WTC11 (cell line): ENCODE data around the gene VTI1A. TPM values are rescaled to one million over a fixed set of nuclear protein-coding genes. Genes with fewer than 3 reads are reported as not detected.

Experiments
- ATAC-seq: fragments of 200-7000 bp; cut with Tn5 transposase; 2 replicates; pipeline ENCODE4 v1.10.0; 2021; ENCODE audit warnings: mild to moderate bottlenecking, moderate library complexity
- CTCF ChIA-PET: fragments of 300-600 bp; sonication (Branson Sonifier 250); formaldehyde crosslinking; loops from one replicate; lab custom pipeline; 2021; ENCODE audit warnings: antibody characterized with exemption; lab: Charles Lee
- POLR2A ChIA-PET: fragments of 350-600 bp; sonication (Branson Sonifier 250); formaldehyde crosslinking; loops from one replicate; lab custom pipeline; 2021; ENCODE audit warnings: antibody characterized with exemption; lab: Charles Lee
- DNase-seq: peaks from one replicate; pipeline ENCODE4 v3.0.0; 2021; ENCODE audit warnings: low spot score
- H3K27ac Mint-ChIP-seq: 2 replicates; pipeline ENCODE4 v1.8.0; 2021; ENCODE audit warnings: mixed read lengths
- H3K27me3 Mint-ChIP-seq: 2 replicates; pipeline ENCODE4 v1.8.0; 2021; ENCODE audit warnings: low read depth, mild to moderate bottlenecking, moderate library complexity, mixed read lengths
- H3K36me3 Mint-ChIP-seq: 2 replicates; pipeline ENCODE4 v1.8.0; 2021; ENCODE audit warnings: mixed read lengths
- H3K4me1 Mint-ChIP-seq: 2 replicates; pipeline ENCODE4 v1.8.0; 2022; ENCODE audit warnings: mixed read lengths
- H3K4me3 Mint-ChIP-seq: 2 replicates; pipeline ENCODE4 v1.8.0; 2021; ENCODE audit warnings: mild to moderate bottlenecking, moderate library complexity, mixed read lengths
- H3K9me3 Mint-ChIP-seq: 2 replicates; pipeline ENCODE4 v1.8.0; 2021; ENCODE audit warnings: mixed read lengths
- CBFB ChIP-seq: sonication (generic); formaldehyde crosslinking; IDR thresholded peaks from 2 replicates; pipeline ENCODE4 v1.8.1; 2022; ENCODE audit warnings: mild to moderate bottlenecking, low read depth, missing genetic modification reagents
- ESRRA ChIP-seq: sonication (generic); formaldehyde crosslinking; IDR thresholded peaks from 2 replicates; pipeline ENCODE4 v1.8.1; 2022; ENCODE audit warnings: mild to moderate bottlenecking, missing genetic modification reagents, borderline replicate concordance
- FOXK1 ChIP-seq: sonication (generic); formaldehyde crosslinking; IDR thresholded peaks from 2 replicates; pipeline ENCODE4 v1.8.0; 2022; ENCODE audit warnings: mild to moderate bottlenecking, moderate library complexity, missing genetic modification reagents
- NFE2L1 ChIP-seq: sonication (generic); formaldehyde crosslinking; IDR thresholded peaks from 2 replicates; pipeline ENCODE4 v1.8.1; 2023; ENCODE audit warnings: missing genetic modification reagents
- NFYB ChIP-seq: sonication (generic); formaldehyde crosslinking; conservative IDR thresholded peaks from 2 replicates; pipeline ENCODE4 v1.8.0; 2022; ENCODE audit warnings: low read depth, missing genetic modification reagents
- NR1H2 ChIP-seq: sonication (generic); formaldehyde crosslinking; IDR thresholded peaks from 2 replicates; pipeline ENCODE4 v1.9.0; 2021; ENCODE audit warnings: mild to moderate bottlenecking, moderate library complexity, missing genetic modification reagents
- ZNF232 ChIP-seq: sonication (generic); formaldehyde crosslinking; IDR thresholded peaks from 2 replicates; pipeline ENCODE4 v1.8.0; 2022; ENCODE audit warnings: mild to moderate bottlenecking, missing genetic modification reagents
- ZNF317 ChIP-seq: sonication (generic); formaldehyde crosslinking; IDR thresholded peaks from 2 replicates; pipeline ENCODE4 v1.8.1; 2023; ENCODE audit warnings: low read depth, mild to moderate bottlenecking, moderate library complexity, missing genetic modification reagents, borderline replicate concordance
- total RNA-seq: library from RNA; stranded (reverse); gene quantifications from 3 replicates; pipeline ENCODE4 v1.2.3, GENCODE V29; 2021
- TF ChIP-seq, protein P1 (sequence below): fragments of 200-600 bp; IDR thresholded peaks from 2 replicates; pipeline ENCODE4 v1.8.0; 2022; ENCODE audit warnings: antibody characterized with exemption
- TF ChIP-seq, protein P2 (sequence below): sonication (generic); formaldehyde crosslinking; IDR thresholded peaks from 2 replicates; pipeline ENCODE4 v1.8.1; 2023; ENCODE audit warnings: mild to moderate bottlenecking, missing genetic modification reagents
- TF ChIP-seq, protein P3 (sequence below): sonication (generic); formaldehyde crosslinking; IDR thresholded peaks from 2 replicates; pipeline ENCODE4 v1.8.1; 2023; ENCODE audit warnings: mild to moderate bottlenecking, missing genetic modification reagents
- TF ChIP-seq, protein P4 (sequence below): sonication (generic); formaldehyde crosslinking; IDR thresholded peaks from 2 replicates; pipeline ENCODE4 v1.8.1; 2023; ENCODE audit warnings: mild to moderate bottlenecking, missing genetic modification reagents, moderate library complexity
- TF ChIP-seq, protein P5 (sequence below): sonication (generic); formaldehyde crosslinking; IDR thresholded peaks from 2 replicates; pipeline ENCODE4 v1.8.1; 2022; ENCODE audit warnings: low read depth, mild to moderate bottlenecking, moderate library complexity, missing genetic modification reagents, borderline replicate concordance
- TF ChIP-seq, protein P6 (sequence below): sonication (generic); formaldehyde crosslinking; IDR thresholded peaks from 2 replicates; pipeline ENCODE4 v1.8.0; 2022; ENCODE audit warnings: missing genetic modification reagents

The VTI1A gene
- total RNA-seq, 1 experiment from 2014 or later: 20.1 TPM

DNA sequence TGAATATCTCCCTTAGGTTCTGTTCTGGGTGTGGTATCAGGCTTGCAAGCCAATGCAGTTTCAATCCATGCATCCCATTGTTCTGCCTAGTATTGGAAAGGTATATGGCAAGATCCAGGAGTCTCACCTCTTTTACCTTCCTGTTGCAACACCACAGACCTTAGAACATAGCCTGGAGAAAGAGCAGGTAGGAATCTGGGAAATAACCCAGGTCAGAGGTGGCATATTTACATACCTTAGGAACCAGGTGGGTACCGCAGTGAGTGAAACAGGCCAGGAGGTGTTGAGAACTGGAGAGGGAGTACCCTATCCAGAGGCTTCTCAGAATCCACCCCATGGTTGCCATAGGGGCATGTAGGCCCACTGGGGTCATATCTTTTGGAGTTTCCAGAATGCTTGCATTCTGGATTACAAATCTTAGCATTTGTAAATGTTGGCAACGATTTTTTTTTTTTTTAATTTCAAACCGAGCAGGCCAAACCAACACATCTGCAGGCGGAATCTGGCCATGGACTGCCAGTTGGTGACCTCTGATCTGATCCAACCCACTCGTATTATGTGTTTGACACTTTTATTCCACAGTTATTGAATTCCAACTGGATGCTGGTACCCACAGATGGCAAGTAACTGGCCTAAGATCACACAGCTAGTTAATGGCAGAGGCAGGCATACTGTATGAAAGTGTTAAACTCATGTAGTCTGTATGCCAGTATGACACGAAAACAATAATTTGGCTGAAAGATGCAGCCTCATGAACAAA lies 322.8 kb downstream of the VTI1A start (continued):
- TF ChIP-seq, protein P1, sequence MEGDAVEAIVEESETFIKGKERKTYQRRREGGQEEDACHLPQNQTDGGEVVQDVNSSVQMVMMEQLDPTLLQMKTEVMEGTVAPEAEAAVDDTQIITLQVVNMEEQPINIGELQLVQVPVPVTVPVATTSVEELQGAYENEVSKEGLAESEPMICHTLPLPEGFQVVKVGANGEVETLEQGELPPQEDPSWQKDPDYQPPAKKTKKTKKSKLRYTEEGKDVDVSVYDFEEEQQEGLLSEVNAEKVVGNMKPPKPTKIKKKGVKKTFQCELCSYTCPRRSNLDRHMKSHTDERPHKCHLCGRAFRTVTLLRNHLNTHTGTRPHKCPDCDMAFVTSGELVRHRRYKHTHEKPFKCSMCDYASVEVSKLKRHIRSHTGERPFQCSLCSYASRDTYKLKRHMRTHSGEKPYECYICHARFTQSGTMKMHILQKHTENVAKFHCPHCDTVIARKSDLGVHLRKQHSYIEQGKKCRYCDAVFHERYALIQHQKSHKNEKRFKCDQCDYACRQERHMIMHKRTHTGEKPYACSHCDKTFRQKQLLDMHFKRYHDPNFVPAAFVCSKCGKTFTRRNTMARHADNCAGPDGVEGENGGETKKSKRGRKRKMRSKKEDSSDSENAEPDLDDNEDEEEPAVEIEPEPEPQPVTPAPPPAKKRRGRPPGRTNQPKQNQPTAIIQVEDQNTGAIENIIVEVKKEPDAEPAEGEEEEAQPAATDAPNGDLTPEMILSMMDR: no peak
- TF ChIP-seq, protein P2, sequence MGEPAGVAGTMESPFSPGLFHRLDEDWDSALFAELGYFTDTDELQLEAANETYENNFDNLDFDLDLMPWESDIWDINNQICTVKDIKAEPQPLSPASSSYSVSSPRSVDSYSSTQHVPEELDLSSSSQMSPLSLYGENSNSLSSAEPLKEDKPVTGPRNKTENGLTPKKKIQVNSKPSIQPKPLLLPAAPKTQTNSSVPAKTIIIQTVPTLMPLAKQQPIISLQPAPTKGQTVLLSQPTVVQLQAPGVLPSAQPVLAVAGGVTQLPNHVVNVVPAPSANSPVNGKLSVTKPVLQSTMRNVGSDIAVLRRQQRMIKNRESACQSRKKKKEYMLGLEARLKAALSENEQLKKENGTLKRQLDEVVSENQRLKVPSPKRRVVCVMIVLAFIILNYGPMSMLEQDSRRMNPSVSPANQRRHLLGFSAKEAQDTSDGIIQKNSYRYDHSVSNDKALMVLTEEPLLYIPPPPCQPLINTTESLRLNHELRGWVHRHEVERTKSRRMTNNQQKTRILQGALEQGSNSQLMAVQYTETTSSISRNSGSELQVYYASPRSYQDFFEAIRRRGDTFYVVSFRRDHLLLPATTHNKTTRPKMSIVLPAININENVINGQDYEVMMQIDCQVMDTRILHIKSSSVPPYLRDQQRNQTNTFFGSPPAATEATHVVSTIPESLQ: no peak
- no peak for TF ChIP-seq CBFB (CRISPR knock-in tag)
- TF ChIP-seq, protein P3, sequence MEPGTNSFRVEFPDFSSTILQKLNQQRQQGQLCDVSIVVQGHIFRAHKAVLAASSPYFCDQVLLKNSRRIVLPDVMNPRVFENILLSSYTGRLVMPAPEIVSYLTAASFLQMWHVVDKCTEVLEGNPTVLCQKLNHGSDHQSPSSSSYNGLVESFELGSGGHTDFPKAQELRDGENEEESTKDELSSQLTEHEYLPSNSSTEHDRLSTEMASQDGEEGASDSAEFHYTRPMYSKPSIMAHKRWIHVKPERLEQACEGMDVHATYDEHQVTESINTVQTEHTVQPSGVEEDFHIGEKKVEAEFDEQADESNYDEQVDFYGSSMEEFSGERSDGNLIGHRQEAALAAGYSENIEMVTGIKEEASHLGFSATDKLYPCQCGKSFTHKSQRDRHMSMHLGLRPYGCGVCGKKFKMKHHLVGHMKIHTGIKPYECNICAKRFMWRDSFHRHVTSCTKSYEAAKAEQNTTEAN: no peak
- TF ChIP-seq NFYB (CRISPR knock-in tag): no peak
- TF ChIP-seq, protein P4, sequence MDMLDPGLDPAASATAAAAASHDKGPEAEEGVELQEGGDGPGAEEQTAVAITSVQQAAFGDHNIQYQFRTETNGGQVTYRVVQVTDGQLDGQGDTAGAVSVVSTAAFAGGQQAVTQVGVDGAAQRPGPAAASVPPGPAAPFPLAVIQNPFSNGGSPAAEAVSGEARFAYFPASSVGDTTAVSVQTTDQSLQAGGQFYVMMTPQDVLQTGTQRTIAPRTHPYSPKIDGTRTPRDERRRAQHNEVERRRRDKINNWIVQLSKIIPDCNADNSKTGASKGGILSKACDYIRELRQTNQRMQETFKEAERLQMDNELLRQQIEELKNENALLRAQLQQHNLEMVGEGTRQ: no peak
- TF ChIP-seq, protein P5, sequence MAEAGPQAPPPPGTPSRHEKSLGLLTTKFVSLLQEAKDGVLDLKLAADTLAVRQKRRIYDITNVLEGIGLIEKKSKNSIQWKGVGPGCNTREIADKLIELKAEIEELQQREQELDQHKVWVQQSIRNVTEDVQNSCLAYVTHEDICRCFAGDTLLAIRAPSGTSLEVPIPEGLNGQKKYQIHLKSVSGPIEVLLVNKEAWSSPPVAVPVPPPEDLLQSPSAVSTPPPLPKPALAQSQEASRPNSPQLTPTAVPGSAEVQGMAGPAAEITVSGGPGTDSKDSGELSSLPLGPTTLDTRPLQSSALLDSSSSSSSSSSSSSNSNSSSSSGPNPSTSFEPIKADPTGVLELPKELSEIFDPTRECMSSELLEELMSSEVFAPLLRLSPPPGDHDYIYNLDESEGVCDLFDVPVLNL (CRISPR knock-in tag): no peak
- TF ChIP-seq ZNF317 (CRISPR knock-in tag): no peak
- no peak for TF ChIP-seq NFE2L1 (CRISPR knock-in tag)
- TF ChIP-seq FOXK1: no peak
- no peak for TF ChIP-seq NR1H2 (CRISPR knock-in tag)

DNA sequence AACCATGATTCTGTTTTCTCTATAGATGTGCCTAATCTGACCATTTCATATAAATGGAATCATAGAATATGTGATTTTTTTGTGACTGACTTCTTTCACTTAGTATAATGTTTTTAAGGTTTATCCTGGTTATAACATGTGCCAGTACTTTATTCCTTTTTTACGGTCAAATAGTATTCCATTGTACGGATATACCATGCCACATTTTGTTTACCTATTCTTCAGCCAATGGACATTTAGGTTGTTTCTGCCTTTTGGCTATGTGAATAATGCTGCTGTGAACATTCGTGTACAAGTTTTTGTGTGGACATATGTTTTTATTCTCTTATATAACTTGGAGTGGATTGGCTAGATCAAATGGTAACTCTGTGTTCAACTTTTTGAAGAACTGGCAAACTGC lies 324.7 kb downstream of the VTI1A start:
- no peak overlapping the region for H3K27ac Mint-ChIP-seq
- no peak for DNase-seq
- ChIA-PET CTCF (no interaction called here), POLR2A (no interaction called here)
- no peaks in the 10 kb centered on the region for H3K27me3 Mint-ChIP-seq
- H3K36me3 Mint-ChIP-seq: no peaks in the 10 kb centered on the region
- ATAC-seq: no peak
- H3K4me3 Mint-ChIP-seq: no peak overlapping the region
- H3K4me1 Mint-ChIP-seq: peaks cover 31% of the 10 kb centered on the region
- TF ChIP-seq FOXK1: no peak
- no peak for TF ChIP-seq ESRRA (CRISPR knock-in tag)
- TF ChIP-seq, protein P6, sequence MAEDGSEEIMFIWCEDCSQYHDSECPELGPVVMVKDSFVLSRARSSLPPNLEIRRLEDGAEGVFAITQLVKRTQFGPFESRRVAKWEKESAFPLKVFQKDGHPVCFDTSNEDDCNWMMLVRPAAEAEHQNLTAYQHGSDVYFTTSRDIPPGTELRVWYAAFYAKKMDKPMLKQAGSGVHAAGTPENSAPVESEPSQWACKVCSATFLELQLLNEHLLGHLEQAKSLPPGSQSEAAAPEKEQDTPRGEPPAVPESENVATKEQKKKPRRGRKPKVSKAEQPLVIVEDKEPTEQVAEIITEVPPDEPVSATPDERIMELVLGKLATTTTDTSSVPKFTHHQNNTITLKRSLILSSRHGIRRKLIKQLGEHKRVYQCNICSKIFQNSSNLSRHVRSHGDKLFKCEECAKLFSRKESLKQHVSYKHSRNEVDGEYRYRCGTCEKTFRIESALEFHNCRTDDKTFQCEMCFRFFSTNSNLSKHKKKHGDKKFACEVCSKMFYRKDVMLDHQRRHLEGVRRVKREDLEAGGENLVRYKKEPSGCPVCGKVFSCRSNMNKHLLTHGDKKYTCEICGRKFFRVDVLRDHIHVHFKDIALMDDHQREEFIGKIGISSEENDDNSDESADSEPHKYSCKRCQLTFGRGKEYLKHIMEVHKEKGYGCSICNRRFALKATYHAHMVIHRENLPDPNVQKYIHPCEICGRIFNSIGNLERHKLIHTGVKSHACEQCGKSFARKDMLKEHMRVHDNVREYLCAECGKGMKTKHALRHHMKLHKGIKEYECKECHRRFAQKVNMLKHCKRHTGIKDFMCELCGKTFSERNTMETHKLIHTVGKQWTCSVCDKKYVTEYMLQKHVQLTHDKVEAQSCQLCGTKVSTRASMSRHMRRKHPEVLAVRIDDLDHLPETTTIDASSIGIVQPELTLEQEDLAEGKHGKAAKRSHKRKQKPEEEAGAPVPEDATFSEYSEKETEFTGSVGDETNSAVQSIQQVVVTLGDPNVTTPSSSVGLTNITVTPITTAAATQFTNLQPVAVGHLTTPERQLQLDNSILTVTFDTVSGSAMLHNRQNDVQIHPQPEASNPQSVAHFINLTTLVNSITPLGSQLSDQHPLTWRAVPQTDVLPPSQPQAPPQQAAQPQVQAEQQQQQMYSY (CRISPR knock-in tag): no peak
- no peak for TF ChIP-seq ZNF232 (CRISPR knock-in tag)
- no peaks in the 10 kb centered on the region for H3K9me3 Mint-ChIP-seq
